Astrocyte (in vitro differentiated cells and primary cell): Measurements from ENCODE around the gene ORC1.

ENCODE experiments used
- CTCF ChIP-seq: IDR thresholded peaks from 2 replicates; pipeline ENCODE4 v1.5.1; 2011; ENCODE audit warnings: low read depth, mild to moderate bottlenecking, inconsistent platforms, low read length, moderate library complexity; ENCODE audit not compliant: insufficient read depth
- EZH2 ChIP-seq: IDR thresholded peaks from 2 replicates; pipeline ENCODE4 v1.6.1; 2012; ENCODE audit warnings: mild to moderate bottlenecking, low read length, inconsistent platforms; ENCODE audit not compliant: insufficient read depth

GRCh38 chr1:52436817-52437216, 32.6 kb upstream of the ORC1 start:
- TF ChIP-seq CTCF, result no peak
- no peak for TF ChIP-seq EZH2
